Cardiac fibroblast (primary cell): ENCODE results near the gene SERGEF.

Experiments used
- DNase-seq, 2 donors: peaks; one replicate each; pipeline versions ENCODE4 v3.0.0 to v3.0.0-alpha.2; 2010; ENCODE audit warnings: low read depth in 2 of 2
- H3K4me3 ChIP-seq, 2 donors: replicated peaks in 1 of 2; 1 replicate in 1 of 2; 2 replicates in 1 of 2; pipeline ENCODE4 v1.5.1; 2011; ENCODE audit warnings: low read depth in 2 of 2, low read length in 2 of 2, mild to moderate bottlenecking in 2 of 2, moderate library complexity in 1 of 2
- CTCF ChIP-seq: IDR thresholded peaks from one replicate; pipeline ENCODE4 v1.5.1; 2011; ENCODE audit warnings: low read depth, mild to moderate bottlenecking, low read length, inconsistent platforms

SERGEF gene

GRCh38 chr11:17828311-17828751, 184.5 kb downstream of the SERGEF start:
- TF ChIP-seq CTCF = no peak
- DNase-seq = peak in 1 of 2 donors; percentile 34
- no peak overlapping the region for H3K4me3 ChIP-seq

GRCh38 chr11:17827006-17827405, 185.8 kb downstream of the SERGEF start:
- DNase-seq = no peak
- peak; percentile 13 for TF ChIP-seq CTCF
- no peak overlapping the region for H3K4me3 ChIP-seq

- no peak overlapping the region for H3K4me3 ChIP-seq
- no peak for DNase-seq
- no peak for TF ChIP-seq CTCF
Measured at GRCh38 chr11:17822401-17822781, 190.5 kb downstream of the SERGEF start.

GRCh38 chr11:17821648-17822400, 191.0 kb downstream of the SERGEF start:
- no peak for TF ChIP-seq CTCF
- no peak overlapping the region for H3K4me3 ChIP-seq
- peak; percentile 76 for DNase-seq

- no peak for TF ChIP-seq CTCF
- H3K4me3 ChIP-seq = no peak overlapping the region
- DNase-seq = peak in 1 of 2 donors; percentile 6
Measured at GRCh38 chr11:17816232-17816931, 196.5 kb downstream of the SERGEF start.

GRCh38 chr11:17814546-17814945, 198.3 kb downstream of the SERGEF start:
- H3K4me3 ChIP-seq = no peak overlapping the region
- no peak for TF ChIP-seq CTCF
- no peak for DNase-seq
